Liver (tissue), 9 donors: ENCODE measurements around the gene JAM3. TPM values are rescaled to one million over a fixed set of nuclear protein-coding genes. Genes with fewer than 3 reads are reported as not detected.

ENCODE experiments used
- DNase-seq: peaks from one replicate; pipeline ENCODE4 v3.0.0-alpha.2; 2017; ENCODE audit warnings: low spot score
- H3K27ac ChIP-seq, 2 donors: one replicate each; pipeline ENCODE4 v1.7.0; 2013; ENCODE audit warnings: inconsistent platforms in 2 of 2, low read length in 2 of 2, control low read depth in 1 of 2, low read depth in 1 of 2, mild to moderate bottlenecking in 1 of 2
- H3K27me3 ChIP-seq, 4 donors: one replicate each; pipeline versions ENCODE4 v1.6.1 to v1.7.0; 2013; ENCODE audit warnings: low read length in 3 of 4, inconsistent platforms in 1 of 4, mild to moderate bottlenecking in 1 of 4, moderate library complexity in 1 of 4; ENCODE audit not compliant: control insufficient read depth in 4 of 4, insufficient read depth in 4 of 4
- H3K36me3 ChIP-seq, 4 donors: one replicate each; pipeline versions ENCODE4 v1.6.1 to v1.7.0; 2013; ENCODE audit warnings: low read length in 3 of 4, mild to moderate bottlenecking in 3 of 4, low read depth in 1 of 4, moderate library complexity in 1 of 4; ENCODE audit not compliant: control insufficient read depth in 4 of 4, insufficient read depth in 3 of 4
- H3K4me1 ChIP-seq, 4 donors: one replicate each; pipeline versions ENCODE4 v1.6.1 to v1.7.0; 2013; ENCODE audit warnings: low read length in 3 of 4, mild to moderate bottlenecking in 3 of 4, moderate library complexity in 1 of 4; ENCODE audit not compliant: control insufficient read depth in 4 of 4, insufficient read depth in 4 of 4
- H3K4me3 ChIP-seq, 3 donors: one replicate each; pipeline versions ENCODE4 v1.6.1 to v1.7.0; 2013; ENCODE audit warnings: low read length in 3 of 3, control low read depth in 1 of 3, low read depth in 1 of 3, mild to moderate bottlenecking in 1 of 3
- H3K9ac ChIP-seq, 2 donors: one replicate each; pipeline ENCODE4 v1.7.0; 2013; ENCODE audit warnings: low read length in 2 of 2, mild to moderate bottlenecking in 2 of 2, moderate library complexity in 2 of 2, control low read depth in 1 of 2, low read depth in 1 of 2
- H3K9me3 ChIP-seq, 4 donors: one replicate each; pipeline versions ENCODE4 v1.6.1 to v1.7.0; 2013; ENCODE audit warnings: low read length in 3 of 4; ENCODE audit not compliant: control insufficient read depth in 4 of 4
- EGR1 ChIP-seq, 2 donors: IDR thresholded peaks; 2 replicates each; pipeline ENCODE4 v1.6.1; 2016 to 2018; ENCODE audit warnings: antibody characterized with exemption in 2 of 2, low read depth in 2 of 2
- FOXA1 ChIP-seq: IDR thresholded peaks from 2 replicates; pipeline ENCODE4 v1.6.1; 2016; ENCODE audit warnings: antibody characterized with exemption
- FOXA2 ChIP-seq: IDR thresholded peaks from 2 replicates; pipeline ENCODE4 v1.6.1; 2016; ENCODE audit warnings: antibody characterized with exemption
- GABPA ChIP-seq, 2 donors: IDR thresholded peaks in 1 of 2; conservative IDR thresholded peaks in 1 of 2; 2 replicates each; pipeline ENCODE4 v1.6.1; 2016; ENCODE audit warnings: antibody characterized with exemption in 2 of 2, mild to moderate bottlenecking in 1 of 2, moderate library complexity in 1 of 2
- HNF4A ChIP-seq, 2 donors: conservative IDR thresholded peaks; 2 replicates each; pipeline ENCODE4 v1.6.1; 2016; ENCODE audit warnings: antibody characterized with exemption in 2 of 2, mild to moderate bottlenecking in 2 of 2
- HNF4G ChIP-seq: IDR thresholded peaks from 2 replicates; pipeline ENCODE4 v1.6.1; 2016; ENCODE audit warnings: antibody characterized with exemption
- JUND ChIP-seq, 2 donors: IDR thresholded peaks; 2 replicates each; pipeline ENCODE4 v1.6.1; 2016; ENCODE audit warnings: antibody characterized with exemption in 2 of 2
- MAX ChIP-seq: IDR thresholded peaks from 2 replicates; pipeline ENCODE4 v1.6.1; 2016; ENCODE audit warnings: antibody characterized with exemption
- NR2F2 ChIP-seq: IDR thresholded peaks from 2 replicates; pipeline ENCODE4 v1.6.1; 2016; ENCODE audit warnings: antibody characterized with exemption
- SP1 ChIP-seq: IDR thresholded peaks from 2 replicates; pipeline ENCODE4 v1.6.1; 2018; ENCODE audit warnings: antibody characterized with exemption, mild to moderate bottlenecking
- TAF1 ChIP-seq: conservative IDR thresholded peaks from 2 replicates; pipeline ENCODE4 v1.6.1; 2016; ENCODE audit warnings: antibody characterized with exemption, mild to moderate bottlenecking
- YY1 ChIP-seq: IDR thresholded peaks from 2 replicates; pipeline ENCODE4 v1.6.1; 2016; ENCODE audit warnings: antibody characterized with exemption, mild to moderate bottlenecking
- WGBS: extraction: QIAGEN DNeasy Blood & Tissue Kit; methylation state at CpG from one replicate; pipeline ENCODE4 v1.1.7; 2013; 5-methylcytosine and 5-hydroxymethylcytosine counted together
- polyA plus RNA-seq, 2 donors: library from polyadenylated mRNA; stranded (reverse) in 1 of 2; unstranded in 1 of 2; fragments of 200-250 nt in 1 of 2; fragments of >200 nt in 1 of 2; fragmentation: Nextera tagmentation in 1 of 2; extraction: Ambion mirVana in 1 of 2; gene quantifications; one replicate each; pipeline versions ENCODE4 v1.2.1 to v1.2.3, GENCODE V29; 2013 to 2015
- total RNA-seq, 2 donors: library from RNA; depleted of rRNA; stranded (reverse); fragments of >200 nt; gene quantifications; one replicate each; pipeline ENCODE4 v1.2.3, GENCODE V29; 2014
- TF ChIP-seq, protein P1 (sequence below): IDR thresholded peaks from 2 replicates; pipeline ENCODE4 v1.6.1; 2016; ENCODE audit warnings: antibody characterized with exemption, mild to moderate bottlenecking
- TF ChIP-seq, protein P2 (sequence below): IDR thresholded peaks from 2 replicates; pipeline ENCODE4 v1.6.1; 2016; ENCODE audit warnings: antibody characterized with exemption
- donor health status: healthy.
- donor health status: healthy.
- donor health status: healthy.
- donor health status: healthy.
- donor health status: healthy.

The JAM3 gene
- total and polyA plus RNA-seq, 4 donors, result 1.6 to 4.3 (median 2.1) TPM

DNA sequence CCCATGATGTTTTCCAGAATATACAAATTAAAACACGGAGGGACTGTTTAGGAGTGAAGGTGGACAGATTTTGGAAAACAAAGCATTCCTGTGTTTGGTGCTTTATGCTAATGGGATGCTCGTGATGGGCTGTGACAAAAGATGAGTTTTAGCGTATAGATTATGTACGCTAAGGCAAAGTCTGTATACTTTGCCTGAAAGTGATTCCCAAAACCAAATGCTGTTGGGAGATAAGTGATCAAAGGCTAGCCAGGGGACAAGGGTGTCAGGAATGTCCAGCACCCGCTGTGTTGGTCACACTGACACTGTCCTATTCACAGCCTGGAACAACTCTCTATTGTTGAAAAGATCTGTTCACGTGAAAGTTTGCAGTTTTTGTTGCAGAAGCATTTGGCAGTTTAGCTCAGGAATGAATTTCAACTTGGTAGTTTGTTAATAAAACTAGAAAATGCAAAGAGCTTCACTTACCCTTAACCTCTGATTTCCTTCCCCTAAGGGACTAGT lies 1.5 kb downstream of the JAM3 start:
- Histone ChIP-seq H3K27me3 (peaks cover 0 to 12% (median 0%) of the 10 kb centered on the region in 4 donors), H3K9me3 (no peaks in the 10 kb centered on the region), H3K27ac (no peak overlapping the region), H3K4me3 (no peak overlapping the region), H3K36me3 (no peaks in the 10 kb centered on the region), H3K4me1 (peaks cover 0 to 5% (median 2%) of the 10 kb centered on the region in 4 donors), H3K9ac (no peak overlapping the region)
- TF ChIP-seq, protein P1, sequence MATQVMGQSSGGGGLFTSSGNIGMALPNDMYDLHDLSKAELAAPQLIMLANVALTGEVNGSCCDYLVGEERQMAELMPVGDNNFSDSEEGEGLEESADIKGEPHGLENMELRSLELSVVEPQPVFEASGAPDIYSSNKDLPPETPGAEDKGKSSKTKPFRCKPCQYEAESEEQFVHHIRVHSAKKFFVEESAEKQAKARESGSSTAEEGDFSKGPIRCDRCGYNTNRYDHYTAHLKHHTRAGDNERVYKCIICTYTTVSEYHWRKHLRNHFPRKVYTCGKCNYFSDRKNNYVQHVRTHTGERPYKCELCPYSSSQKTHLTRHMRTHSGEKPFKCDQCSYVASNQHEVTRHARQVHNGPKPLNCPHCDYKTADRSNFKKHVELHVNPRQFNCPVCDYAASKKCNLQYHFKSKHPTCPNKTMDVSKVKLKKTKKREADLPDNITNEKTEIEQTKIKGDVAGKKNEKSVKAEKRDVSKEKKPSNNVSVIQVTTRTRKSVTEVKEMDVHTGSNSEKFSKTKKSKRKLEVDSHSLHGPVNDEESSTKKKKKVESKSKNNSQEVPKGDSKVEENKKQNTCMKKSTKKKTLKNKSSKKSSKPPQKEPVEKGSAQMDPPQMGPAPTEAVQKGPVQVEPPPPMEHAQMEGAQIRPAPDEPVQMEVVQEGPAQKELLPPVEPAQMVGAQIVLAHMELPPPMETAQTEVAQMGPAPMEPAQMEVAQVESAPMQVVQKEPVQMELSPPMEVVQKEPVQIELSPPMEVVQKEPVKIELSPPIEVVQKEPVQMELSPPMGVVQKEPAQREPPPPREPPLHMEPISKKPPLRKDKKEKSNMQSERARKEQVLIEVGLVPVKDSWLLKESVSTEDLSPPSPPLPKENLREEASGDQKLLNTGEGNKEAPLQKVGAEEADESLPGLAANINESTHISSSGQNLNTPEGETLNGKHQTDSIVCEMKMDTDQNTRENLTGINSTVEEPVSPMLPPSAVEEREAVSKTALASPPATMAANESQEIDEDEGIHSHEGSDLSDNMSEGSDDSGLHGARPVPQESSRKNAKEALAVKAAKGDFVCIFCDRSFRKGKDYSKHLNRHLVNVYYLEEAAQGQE, result no peak
- no peak for TF ChIP-seq JUND (IDR thresholded peaks at IDR 0.05)
- no peak for TF ChIP-seq EGR1 (IDR thresholded peaks at IDR 0.05; ENCODE audit: low read depth in 2 of 2)
- TF ChIP-seq YY1, result no peak
- TF ChIP-seq, protein P2, sequence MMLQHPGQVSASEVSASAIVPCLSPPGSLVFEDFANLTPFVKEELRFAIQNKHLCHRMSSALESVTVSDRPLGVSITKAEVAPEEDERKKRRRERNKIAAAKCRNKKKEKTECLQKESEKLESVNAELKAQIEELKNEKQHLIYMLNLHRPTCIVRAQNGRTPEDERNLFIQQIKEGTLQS, result no peak
- TF ChIP-seq FOXA2, result no peak
- TF ChIP-seq TAF1, result no peak
- TF ChIP-seq HNF4A (conservative IDR thresholded peaks at IDR 0.05), result no peak
- TF ChIP-seq NR2F2, result no peak
- TF ChIP-seq GABPA (IDR thresholded peaks at IDR 0.05 in 1 of 2, conservative IDR thresholded peaks at IDR 0.05 in 1 of 2), result no peak
- no peak for TF ChIP-seq SP1
- no peak for TF ChIP-seq FOXA1
- TF ChIP-seq MAX, result no peak
- WGBS, result 58% methylated on average over 6 of the region's 6 CpGs
- no peak for DNase-seq

DNA sequence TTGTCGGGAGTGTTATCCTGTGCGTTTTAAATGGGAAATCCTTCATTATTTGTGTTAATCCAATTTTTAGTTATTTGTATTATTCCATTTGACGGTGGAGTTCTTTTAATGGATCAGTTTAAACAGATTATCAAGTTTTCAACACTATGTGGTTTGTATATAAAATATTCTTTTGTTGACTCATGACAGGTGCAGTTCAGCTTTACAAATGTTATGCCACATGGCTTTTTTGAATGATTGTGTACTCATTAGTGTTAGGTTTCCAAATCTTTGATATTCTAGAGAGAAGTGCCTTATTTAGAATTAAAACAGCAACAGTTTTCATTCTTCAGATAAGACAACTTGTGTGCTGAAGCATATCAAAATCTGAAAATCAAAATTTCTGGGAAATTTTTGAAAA lies 2.4 kb downstream of the JAM3 start:
- Histone ChIP-seq H3K9me3 (no peaks in the 10 kb centered on the region), H3K4me3 (no peak overlapping the region), H3K27me3 (peaks cover 0 to 12% (median 0%) of the 10 kb centered on the region in 4 donors), H3K9ac (no peak overlapping the region), H3K4me1 (peaks cover 0 to 5% (median 2%) of the 10 kb centered on the region in 4 donors), H3K27ac (no peak overlapping the region), H3K36me3 (no peaks in the 10 kb centered on the region)
- TF ChIP-seq YY1, result no peak
- WGBS, result 83% methylated on average over 3 of the region's 3 CpGs
- no peak for DNase-seq

DNA sequence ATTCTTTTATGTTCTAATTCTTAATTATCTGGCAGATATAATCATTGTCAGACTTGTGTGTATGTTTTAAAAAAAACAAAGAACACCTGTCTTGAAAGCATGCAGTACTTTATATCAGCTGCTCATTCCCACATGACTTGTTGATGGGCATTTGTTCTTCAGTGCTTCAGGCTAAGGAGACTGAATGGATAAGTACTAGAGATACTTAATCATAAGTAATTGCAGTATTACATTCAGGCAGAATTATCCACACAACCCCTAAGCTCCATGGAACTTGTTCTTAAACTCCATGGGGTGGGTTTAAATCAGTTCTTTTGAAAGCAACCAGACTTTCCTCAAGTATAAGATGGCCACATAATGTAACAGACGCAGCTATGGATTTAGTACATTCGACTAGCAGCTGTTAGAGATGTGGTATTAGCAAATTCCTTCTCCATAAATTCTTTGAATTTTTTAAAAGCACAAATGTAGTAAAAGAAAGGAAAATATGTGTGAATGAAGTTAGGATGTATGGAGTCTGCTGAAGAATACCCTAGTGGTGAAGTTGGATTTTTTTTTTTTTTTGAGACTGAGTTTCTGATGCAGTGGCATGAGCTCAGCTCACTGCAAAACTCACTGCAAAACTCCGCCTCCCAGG lies 3.0 kb downstream of the JAM3 start:
- Histone ChIP-seq H3K27ac (no peak overlapping the region), H3K4me3 (no peak overlapping the region), H3K9me3 (no peaks in the 10 kb centered on the region), H3K36me3 (no peaks in the 10 kb centered on the region), H3K9ac (no peak overlapping the region), H3K4me1 (peaks cover 0 to 5% (median 2%) of the 10 kb centered on the region in 4 donors), H3K27me3 (peaks cover 0 to 12% (median 0%) of the 10 kb centered on the region in 4 donors)
- WGBS, result 91% methylated on average over 3 of the region's 3 CpGs
- DNase-seq, result no peak
- no peak for TF ChIP-seq HNF4G
- TF ChIP-seq, protein P2, result no peak
